Measurements from ENCODE around the gene SLC15A1. TPM values are rescaled to one million over a fixed set of nuclear protein-coding genes. Genes with fewer than 3 reads are reported as not detected.

The SLC15A1 gene
- total and polyA plus RNA-seq, 11 donors = not detected

DNA sequence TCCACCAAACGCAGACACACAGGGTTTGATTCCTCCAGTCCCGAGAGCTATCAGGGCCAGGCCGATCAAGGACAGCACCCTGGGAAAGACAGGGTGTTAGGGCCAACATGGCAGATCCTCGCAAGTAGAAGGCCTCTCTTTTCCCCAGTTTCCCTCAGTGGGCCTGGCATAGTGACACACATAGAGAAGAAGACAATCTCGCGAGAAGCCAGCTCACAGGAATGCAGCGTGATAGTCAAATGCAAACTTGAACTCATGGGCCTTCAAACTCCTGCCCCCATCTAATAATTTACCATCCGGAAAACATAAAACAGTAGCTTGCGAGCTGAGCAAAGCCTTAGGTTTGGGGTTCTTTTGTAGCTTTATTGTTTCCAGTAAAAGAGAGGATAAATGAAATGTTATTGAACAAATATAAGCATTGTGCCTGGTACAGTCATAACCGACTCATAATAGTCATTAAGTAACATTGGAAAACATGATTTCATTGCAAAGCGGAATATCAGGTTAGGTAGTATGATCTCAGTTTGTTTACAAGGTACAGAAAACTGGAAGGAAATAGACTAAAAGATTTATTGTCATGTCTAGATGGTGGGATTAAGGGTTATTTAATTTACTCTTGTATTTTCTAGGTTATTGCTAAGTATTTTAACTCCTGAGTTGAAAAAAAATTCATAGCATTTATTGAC is 30.5 kb downstream of the SLC15A1 start:
- H3K4me3 ChIP-seq = no peak overlapping the region
- intact Hi-C loops (cut with DNase I) = no loop called here
- WGBS, 4 donors = 84 to 95% (median 92%) methylated on average over 9 to 11 of the region's 11 CpGs
- no peaks in the 10 kb centered on the region for H3K4me1 ChIP-seq
- ATAC-seq (no peak), DNase-seq (no peak)
- no peak overlapping the region for H3K27ac ChIP-seq
- H3K27me3 ChIP-seq = no peaks in the 10 kb centered on the region
- TF ChIP-seq, protein P1, sequence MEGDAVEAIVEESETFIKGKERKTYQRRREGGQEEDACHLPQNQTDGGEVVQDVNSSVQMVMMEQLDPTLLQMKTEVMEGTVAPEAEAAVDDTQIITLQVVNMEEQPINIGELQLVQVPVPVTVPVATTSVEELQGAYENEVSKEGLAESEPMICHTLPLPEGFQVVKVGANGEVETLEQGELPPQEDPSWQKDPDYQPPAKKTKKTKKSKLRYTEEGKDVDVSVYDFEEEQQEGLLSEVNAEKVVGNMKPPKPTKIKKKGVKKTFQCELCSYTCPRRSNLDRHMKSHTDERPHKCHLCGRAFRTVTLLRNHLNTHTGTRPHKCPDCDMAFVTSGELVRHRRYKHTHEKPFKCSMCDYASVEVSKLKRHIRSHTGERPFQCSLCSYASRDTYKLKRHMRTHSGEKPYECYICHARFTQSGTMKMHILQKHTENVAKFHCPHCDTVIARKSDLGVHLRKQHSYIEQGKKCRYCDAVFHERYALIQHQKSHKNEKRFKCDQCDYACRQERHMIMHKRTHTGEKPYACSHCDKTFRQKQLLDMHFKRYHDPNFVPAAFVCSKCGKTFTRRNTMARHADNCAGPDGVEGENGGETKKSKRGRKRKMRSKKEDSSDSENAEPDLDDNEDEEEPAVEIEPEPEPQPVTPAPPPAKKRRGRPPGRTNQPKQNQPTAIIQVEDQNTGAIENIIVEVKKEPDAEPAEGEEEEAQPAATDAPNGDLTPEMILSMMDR (IDR thresholded peaks at IDR 0.05) = no peak
- no peak for TF ChIP-seq POLR2A (IDR thresholded peaks at IDR 0.05)
- H3K36me3 ChIP-seq = no peaks in the 10 kb centered on the region
- H3K9me3 ChIP-seq = no peaks in the 10 kb centered on the region

DNA sequence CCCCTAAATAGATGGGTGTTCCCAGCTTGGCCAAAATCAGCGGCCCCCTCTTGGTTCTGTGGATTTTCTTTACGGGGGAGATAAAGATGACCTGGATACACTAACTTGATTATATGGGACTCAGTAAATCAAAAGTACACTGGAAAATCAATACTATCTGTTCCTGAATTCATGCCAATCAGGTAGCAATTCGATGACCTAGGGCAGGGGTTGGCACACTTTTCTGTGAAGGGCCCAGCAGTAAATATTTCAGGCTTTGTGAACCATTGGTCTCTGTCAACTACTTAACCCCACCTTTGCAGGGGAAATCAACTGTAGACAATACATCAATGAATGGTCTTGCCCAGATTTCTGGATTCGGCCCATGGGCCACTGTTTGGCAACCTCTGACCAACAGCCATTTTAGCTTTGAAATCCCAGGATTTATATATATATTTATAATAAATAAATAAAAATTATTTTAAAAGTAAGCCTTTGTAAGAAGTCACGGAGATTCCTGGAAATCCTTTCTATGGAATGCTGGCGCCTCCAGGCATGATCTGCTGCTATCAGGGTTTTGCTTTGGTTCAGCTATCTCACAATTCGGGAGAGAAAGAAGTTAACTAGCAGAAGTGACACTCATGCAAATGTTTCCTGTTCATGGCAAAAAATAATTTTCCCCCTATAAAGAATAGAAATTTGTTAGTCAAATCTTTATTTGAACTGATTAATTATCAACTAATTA is 32.8 kb downstream of the SLC15A1 start:
- ATAC-seq = no peak
- H3K4me1 ChIP-seq = no peaks in the 10 kb centered on the region
- H3K27me3 ChIP-seq = no peaks in the 10 kb centered on the region
- no peaks in the 10 kb centered on the region for H3K9me3 ChIP-seq
- intact Hi-C loops (cut with DNase I) = no loop called here
- 78 to 83% (median 82%) methylated on average over 7 of the region's 7 CpGs for WGBS, 4 donors
- H3K4me3 ChIP-seq = no peak overlapping the region
- H3K27ac ChIP-seq = no peak overlapping the region
- TF ChIP-seq, protein P1 (IDR thresholded peaks at IDR 0.05) = no peak
- no peak for TF ChIP-seq POLR2A (IDR thresholded peaks at IDR 0.05)
- DNase-seq = no peak
- no peaks in the 10 kb centered on the region for H3K36me3 ChIP-seq

DNA sequence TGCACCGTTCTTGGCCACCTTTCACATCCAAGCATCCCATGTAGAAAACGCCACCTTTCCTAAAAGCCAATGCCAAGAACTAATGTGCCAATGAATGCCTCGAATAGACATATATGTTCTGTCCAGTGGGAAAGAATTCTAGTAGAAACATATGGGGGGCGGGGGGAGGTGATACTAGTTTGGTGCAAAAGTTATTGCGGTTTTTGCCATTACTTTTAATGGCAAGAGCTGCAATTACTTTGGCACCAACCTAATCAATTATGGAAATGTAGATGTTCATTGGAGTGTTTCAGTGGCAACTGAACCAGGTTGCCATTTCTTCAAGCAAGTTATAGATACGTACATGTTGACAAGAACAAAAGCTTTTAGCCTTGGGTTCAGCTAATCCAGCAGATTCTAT is 34.6 kb downstream of the SLC15A1 start:
- no peak for ATAC-seq
- Histone ChIP-seq H3K36me3 (no peaks in the 10 kb centered on the region), H3K9me3 (no peaks in the 10 kb centered on the region), H3K4me3 (no peak overlapping the region), H3K27me3 (no peaks in the 10 kb centered on the region), H3K4me1 (no peaks in the 10 kb centered on the region), H3K27ac (no peak overlapping the region)
- 89 to 96% (median 91%) methylated on average over 6 of the region's 6 CpGs for WGBS, 4 donors
- intact Hi-C loops (cut with DNase I) = no loop called here
- TF ChIP-seq, protein P1 (IDR thresholded peaks at IDR 0.05) = no peak
- TF ChIP-seq POLR2A (IDR thresholded peaks at IDR 0.05) = no peak
- no peak for DNase-seq

DNA sequence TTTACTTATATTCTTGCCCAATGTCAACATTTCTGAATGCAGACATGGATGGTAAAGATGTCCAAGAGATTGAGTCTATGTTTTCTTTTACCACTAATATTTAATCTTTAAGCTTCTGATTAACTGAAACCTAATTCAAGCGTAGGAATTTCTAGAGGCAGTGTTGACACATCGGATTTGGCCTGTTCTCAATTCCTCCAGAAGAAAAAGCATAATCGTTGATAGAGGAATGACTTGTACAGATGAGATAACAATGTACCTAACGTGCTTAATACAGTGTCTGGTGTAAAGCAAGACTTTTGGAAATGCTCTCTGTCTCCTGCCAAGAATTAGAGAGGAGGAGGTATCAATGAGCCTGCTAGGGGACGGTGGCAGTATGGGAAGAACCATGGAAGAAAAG is 35.2 kb downstream of the SLC15A1 start:
- ATAC-seq (no peak), DNase-seq (no peak)

More for the DNA sequence above, 35.2 kb downstream of the SLC15A1 start:
- TF ChIP-seq, protein P1 (IDR thresholded peaks at IDR 0.05) = no peak
- TF ChIP-seq POLR2A (IDR thresholded peaks at IDR 0.05) = no peak
- no peaks in the 10 kb centered on the region for H3K4me1 ChIP-seq
- H3K4me3 ChIP-seq = no peak overlapping the region
- H3K27ac ChIP-seq = no peak overlapping the region
- no peaks in the 10 kb centered on the region for H3K36me3 ChIP-seq
- H3K9me3 ChIP-seq = no peaks in the 10 kb centered on the region
- intact Hi-C loops (cut with DNase I) = no loop called here
- no peaks in the 10 kb centered on the region for H3K27me3 ChIP-seq
- 40 to 54% (median 41%) methylated on average over 5 of the region's 5 CpGs for WGBS, 4 donors

Measured in heart left ventricle (tissue), 16 donors.